LoVo (cell line): Measurements from ENCODE around the gene IFI27L2.

Experiments
- DNase-seq: peaks from one replicate; pipeline ENCODE4 v3.0.0-alpha.2; 2016; ENCODE audit warnings: low spot score

The IFI27L2 gene

DNA sequence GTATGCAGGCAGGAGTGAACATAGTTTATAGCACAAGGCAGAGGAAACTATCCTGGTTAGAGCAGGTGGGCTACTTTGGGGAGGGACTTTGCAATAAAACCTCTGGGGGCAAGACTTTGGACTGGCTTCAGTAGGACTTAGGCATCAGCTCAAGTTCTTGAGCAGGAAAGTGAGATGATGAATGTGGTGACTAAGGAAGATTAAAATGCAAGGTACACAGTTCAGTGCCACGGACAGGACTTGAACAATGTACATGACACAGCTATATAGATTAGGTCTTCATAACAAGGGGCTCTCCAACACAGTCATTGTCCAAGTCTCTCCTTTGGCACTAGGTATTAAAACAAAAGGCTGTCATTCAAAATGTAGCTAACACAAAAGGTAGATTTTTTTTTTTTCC lies 23.3 kb upstream of the IFI27L2 start:
- DNase-seq: no peak

DNA sequence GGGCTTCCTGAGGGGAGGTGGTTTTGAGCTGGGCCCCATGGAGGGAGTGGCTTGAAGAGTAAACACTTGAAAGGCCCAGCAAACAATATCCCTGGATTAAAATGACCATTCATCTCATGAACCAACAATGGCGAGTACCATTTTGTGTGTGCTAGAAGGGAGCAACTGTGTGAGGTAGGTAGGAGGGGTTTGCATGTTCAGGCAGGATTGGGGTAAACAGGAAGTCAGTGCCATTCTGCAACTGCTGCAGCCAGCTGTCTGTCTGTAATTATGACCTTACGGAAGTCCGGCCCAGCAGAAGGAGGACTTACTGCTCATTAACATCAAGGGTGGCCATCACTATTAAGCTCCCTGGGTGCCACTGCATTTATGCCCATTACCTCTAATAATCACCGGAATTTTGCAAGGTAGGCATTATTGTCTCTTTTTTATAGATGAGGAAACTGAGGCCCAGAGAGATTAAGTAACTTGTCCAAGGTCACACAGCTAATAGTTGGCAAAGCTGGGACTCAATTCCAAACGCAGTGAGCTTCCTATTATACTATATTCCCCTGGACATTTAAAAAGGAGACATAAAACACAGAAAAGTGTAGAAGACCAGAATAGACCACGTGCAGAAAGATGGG lies 16.6 kb upstream of the IFI27L2 start:
- DNase-seq: no peak

DNA sequence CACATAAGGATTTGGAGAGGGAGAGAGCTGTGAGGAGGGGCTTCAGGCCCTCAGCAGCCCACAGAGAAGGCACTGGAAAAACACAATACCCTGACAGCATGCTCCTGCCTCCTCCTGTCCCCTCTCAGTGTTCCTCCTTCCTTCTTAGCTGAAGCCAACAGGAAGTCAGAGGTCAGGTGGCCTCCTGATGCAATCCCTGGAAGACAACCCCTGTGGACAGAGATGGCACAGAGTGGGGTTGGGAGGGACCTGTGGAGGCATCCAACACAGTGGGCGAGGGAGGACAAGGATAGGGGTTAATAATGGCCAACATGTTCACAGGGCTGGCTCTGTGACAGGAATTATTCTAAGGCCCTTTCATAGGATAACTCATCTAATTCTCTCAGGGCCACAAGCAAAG lies 15.4 kb upstream of the IFI27L2 start:
- DNase-seq: no peak

DNA sequence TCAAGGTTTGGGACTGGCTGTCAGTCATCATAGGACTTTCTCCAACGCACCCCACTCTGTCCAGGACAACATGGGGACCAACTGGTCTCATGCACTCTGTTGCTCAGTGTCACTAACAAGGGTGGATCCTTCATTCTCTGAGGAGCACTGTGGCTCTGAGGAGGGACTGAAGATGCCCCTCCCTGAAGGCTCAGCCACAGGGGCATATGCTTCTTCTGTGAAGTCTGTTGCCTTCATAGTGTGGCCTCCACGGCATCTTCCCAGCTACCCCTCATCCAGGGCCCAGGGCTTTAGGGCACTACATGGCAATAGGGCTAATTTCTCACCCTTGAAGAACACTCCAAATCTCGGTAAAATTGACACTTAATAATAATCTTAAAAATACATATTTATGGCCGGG lies 14.3 kb upstream of the IFI27L2 start:
- no peak for DNase-seq

DNA sequence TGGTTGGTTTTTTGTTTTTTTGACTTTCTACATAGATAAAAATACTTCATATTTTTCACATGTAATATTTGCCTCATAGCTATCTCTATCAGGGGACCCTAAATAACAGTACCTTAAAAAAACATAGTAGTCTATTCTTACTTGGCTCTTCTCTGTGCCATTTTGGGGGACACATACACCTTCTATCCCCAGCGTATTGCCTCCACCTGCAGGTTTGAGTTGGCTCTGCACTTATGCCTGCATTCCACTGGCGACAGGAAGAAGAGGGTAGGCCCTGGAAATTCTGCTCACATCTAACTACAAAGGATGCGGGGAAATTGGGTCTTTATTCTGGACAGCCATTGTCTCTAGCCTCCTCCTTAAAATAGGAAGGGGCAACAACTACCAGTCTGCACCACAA lies 13.8 kb upstream of the IFI27L2 start:
- no peak for DNase-seq

DNA sequence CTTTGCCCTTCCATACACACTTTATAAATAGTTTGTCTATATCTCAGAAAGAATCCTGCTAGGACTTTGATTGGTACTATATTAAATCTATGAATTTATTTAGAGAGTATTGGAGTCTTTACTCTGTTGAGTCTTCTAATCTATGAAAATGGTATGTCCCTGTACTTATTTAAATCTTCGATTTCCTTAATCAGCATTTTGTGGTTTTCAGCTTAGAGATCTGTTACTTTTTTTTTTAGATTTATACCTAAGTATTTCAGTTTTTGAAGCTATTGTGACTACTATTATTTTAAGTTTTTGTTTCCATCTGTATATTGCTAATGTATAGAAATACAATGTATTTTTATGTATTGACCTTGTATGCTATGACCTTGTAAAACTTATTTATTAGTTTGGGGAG lies 13.4 kb upstream of the IFI27L2 start:
- DNase-seq: no peak

DNA sequence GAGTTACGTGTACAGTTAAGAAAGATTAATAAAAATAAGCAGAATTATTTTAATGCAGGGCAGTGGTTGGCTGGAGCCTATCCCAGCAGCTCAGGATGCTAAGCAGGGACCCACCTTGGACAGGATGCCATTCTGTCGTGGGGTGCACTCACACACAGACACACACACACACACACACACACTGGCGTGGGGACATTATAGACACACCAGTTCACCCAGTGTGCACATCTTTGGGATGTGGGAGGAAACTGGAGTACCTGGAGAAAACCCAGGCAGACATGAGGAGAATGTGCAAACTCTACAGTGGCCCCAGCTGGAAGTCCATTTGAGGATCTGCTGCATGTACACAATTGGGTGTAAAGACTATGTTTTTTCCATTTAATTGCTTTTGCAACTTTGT lies 12.8 kb upstream of the IFI27L2 start:
- no peak for DNase-seq

DNA sequence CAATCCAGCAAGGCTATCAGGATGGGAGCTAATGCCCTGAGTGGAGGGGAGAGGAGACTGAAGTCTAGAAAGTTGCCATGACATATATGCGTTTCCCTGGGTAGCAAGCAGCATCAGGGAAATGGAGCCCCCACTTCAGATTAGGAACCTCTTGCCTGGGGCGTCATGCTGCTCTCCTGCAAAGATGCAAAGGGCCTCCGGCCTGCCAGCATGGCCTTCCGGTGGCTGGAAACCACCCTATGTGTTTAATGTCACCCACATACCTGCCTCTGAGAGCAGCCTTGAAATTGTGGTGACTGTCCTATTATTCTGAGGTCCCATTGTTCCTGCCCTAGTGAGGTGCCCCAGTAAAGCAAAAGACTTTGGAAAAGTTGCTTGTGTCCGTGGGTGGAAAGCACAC lies 10.0 kb upstream of the IFI27L2 start:
- no peak for DNase-seq

DNA sequence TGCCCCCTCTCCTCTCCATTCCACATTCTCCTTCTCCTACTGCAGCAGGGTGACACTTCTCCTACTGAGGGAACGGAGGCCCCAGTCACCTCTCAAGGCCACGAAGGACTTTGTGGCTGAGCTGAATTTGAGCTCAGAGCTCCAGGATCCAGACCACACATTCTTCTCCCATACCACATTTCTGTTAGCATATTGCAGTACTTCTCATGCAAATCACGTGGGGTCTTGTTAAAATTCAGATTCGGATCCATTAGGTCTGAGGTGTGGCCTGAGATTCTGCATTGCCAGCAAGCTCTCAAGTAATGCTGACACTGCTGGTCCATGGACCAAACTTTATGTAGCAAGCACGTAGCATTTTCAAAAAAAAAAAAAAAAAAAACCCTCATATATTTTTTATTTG lies 9.6 kb upstream of the IFI27L2 start:
- no peak for DNase-seq

DNA sequence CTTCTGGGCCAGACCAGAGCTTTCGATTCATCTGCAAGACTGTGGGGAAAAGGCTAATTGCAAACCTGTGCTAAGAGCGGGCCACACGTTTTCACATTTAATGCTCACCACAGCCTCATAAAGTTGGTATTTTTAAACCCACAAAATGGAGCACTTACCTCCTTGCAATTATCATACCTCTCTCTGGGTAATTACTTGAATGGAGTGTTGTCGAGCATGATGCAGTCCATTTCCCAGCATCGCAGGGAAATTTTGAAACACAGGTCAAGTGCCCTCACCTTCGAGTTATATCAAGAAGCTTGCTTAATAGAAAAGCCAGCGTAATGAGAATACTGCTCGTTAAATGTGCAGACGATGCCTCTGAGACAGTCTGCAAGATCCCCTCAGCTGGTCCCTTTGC lies 8.8 kb upstream of the IFI27L2 start:
- DNase-seq: no peak

DNA sequence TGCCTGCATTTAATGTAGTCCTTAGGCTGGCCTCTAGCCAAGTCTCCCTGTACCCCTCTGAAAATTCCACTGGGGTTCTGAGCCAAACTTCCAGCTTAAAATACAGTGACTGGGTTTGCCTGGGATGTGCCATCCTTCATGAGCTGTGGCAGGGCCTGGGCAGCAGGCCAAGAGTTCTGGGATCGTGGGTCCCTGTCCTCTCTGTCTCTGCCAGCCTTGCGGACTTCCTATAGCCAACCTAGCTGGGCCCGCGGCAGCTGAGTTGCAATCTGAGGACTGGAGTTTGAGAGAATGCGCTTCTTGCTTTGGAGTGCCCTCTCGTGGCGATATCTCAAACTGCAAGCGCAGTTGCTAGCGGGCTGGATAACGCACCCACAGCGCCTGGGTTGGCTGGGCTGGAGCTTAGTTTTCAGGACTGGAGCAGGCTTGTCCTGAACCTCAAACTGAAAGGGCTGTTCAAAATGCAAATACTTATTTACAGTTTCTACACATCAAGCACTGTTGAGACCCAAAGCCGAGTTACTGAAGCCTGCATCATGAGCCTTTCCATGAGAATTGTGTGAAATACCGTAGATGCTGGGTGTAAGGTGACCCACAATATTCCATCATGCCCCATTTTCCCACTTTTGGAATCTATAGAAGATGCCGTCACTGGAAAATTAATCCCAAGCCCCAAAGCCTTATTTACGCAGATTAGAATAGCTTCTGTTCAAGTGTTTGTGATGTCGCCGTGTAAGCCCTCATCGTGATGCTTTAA lies 7.3 kb upstream of the IFI27L2 start:
- peak; percentile 76 for DNase-seq

DNA sequence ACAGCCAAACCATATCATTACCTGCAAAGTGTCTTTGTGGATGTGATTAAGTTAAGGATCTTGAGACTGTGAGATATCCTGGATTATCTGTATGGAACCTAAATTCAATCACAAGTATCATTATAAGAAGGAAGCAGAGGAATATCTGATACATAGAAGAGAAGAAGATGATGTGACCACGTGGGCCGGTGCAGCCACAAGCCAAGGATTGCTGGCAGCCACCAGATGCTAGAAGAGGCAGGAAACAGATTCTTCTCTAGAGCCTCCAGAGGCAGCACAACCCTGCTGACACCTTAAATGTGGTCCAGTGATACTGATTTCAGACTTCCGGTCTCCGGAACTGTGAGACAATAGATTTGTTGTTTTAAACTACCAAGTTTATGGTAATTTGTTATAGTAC lies 6.1 kb upstream of the IFI27L2 start:
- no peak for DNase-seq

DNA sequence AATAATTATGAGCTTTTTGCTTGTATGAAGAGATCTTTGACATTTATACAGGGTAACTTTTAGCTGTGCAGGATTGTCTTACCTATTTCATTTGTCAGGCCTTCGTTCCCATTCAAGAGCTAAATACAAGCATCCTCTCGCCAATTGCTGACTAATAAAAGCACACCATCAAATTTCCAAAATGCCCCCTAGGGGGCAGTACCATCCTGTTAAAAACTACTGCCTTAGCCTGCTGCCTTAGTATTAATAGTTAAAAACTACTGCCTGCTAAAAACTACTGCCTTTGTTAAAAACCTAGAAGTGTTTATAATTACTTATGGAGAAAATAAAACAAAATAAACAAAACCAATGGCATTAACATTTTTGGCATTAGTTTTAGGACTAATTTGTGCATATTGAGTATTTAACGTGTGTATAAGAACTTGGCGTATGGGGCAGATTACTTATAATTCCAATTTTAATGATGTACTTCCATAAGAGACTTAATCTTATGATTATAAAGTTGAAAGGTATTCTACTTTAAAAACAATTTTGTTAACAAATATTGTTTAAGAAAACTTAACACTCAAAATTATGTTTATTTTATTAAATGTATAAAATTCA lies 3.0 kb upstream of the IFI27L2 start:
- peak; percentile 60 for DNase-seq

DNA sequence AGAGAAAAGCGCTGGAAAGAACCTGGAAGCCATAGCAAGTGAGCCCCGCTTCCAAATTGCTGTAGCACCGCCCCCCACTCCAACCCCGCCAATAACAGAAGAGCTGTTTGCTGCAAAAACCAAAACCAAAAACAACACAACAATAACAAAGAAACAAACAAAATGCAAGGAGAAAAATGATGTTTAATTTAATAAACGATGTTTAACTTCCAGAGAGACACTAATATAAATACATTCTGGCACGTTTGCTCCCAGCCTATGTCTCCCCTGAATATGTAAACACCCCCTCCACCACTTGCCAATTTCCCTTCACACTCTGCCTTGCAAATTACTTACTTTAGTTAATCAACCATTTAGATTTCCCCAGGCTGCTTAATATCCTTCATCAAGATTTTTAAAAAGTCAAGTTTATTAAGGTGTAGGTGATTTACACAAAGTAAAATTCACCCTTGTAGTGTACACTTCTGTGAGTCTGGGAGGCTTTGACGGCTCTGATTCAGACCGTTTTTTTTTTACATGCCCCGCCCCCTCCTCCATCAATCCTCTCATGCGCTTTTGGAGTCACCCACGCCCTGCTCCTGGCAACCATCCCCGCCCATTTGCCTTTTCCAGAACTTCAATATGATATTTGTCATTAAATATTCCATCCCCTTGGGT lies 482 bp upstream of the IFI27L2 start:
- peak; percentile 27 for DNase-seq

DNA sequence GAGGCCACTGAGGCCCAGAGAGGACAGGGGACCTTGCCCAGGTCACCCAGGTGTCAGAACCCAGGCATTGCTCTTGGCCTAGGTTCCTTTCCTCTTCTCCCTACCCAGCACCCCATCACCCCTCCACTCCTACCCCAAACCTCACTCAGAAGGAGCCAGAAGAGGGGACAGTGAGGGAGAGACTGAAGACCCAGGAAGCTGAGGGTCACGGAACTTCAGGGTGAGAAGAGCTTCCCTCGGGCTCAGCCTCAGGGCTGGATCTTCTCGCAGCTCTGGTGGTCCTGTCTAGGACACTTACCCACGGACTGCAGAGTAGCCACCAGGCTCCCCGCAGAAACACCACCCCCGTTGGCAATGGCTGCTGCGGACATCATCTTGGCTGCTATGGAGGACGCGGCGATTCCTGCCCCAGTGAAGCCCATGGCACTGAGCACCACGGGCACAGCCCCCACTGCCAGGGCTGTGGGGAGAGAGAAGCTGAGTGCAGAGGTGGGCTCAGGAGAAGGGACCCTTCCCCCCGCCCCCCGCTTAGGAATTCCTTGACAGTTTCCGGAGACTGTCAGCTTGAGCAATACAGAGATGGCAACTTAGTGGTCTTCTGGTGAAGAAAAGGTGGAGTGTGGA lies 1.1 kb downstream of the IFI27L2 start:
- DNase-seq: no peak

DNA sequence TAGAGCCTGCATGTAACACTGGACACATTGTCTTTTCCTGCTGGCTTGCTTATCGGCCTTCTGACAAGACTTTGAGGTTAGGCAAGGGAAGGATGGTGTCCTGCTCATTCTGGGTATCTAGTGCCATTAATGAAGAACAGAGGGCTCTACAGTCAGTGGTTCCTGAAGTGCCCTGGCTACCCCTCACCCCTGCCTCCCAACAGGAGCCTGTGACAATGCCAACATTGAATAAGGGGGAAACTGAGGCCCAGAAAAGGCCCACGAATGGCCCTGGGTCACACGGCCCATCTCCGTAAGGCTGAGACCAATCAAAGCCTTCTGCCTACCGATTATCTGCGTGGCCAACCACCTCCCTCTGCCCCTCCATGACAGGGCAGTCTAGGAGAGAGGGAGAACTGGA lies 2.1 kb downstream of the IFI27L2 start:
- DNase-seq: no peak

DNA sequence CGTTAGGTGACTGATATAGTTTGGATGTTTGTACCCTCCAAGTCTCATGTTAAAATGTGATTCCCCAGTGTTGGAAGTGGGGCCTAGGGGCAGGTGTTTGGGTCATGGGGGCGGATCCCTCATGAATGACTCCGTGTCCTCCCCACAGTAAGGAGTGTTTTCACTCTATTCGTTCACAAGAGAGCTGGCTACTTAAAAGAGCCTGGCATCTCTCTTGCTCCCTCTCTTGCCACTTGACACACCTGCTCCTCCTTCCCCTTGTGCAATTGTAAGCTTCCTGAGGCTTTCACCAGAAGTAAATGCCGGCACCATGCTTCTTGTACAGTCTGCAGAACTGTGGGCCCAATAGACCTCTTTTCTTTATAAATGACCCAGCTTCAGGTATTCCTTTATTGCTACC lies 2.6 kb downstream of the IFI27L2 start:
- no peak for DNase-seq

DNA sequence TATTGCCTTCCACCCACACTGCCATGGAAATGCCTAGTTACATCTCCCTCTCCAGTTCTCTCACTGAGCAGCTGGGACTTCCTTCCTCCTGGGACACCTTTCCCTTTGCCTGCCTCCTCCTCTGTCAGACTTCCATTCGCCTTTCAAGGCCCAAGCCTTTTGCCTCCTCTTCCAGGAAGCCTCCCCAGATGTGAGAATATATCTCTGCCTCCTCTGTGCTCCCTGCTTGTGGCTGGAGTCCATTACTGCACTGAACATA lies 3.1 kb downstream of the IFI27L2 start:
- DNase-seq: no peak

DNA sequence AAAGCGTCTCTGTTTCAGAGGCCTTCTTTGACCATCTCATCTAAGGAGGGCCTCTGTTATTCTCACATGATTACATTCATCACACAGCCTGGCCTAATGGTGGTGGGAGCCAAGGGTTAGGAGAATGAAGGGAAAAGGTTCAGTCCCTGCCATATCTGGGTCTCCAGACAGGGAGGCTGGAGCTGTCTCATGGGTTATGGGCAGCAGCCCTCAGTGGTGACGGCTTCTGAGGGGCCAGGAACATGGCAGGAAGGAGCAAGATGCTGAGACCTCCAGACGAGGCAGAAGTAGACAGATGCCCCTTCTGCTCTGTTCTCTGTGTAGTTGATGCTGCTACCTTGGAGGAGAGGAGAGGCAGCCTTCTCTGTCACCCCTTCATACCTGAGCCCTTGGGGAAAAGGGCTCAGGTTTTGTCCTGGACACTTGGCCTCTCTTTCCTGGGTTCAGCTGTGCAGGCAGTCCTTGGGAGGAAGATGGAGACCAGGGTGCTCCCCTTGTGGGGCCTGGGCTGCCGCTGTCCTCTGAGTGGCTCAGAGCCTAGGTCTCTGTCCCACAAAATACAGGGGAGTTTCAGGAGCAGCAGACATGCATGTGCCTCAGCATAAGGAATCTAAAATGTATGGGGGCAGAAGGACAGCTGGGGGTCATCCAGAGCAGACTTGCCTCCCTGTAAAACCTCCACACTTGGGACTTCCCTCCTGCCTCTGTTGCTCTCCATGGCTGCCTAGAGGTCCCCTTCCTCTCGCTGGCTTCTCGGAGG lies 3.6 kb downstream of the IFI27L2 start:
- DNase-seq: no peak

DNA sequence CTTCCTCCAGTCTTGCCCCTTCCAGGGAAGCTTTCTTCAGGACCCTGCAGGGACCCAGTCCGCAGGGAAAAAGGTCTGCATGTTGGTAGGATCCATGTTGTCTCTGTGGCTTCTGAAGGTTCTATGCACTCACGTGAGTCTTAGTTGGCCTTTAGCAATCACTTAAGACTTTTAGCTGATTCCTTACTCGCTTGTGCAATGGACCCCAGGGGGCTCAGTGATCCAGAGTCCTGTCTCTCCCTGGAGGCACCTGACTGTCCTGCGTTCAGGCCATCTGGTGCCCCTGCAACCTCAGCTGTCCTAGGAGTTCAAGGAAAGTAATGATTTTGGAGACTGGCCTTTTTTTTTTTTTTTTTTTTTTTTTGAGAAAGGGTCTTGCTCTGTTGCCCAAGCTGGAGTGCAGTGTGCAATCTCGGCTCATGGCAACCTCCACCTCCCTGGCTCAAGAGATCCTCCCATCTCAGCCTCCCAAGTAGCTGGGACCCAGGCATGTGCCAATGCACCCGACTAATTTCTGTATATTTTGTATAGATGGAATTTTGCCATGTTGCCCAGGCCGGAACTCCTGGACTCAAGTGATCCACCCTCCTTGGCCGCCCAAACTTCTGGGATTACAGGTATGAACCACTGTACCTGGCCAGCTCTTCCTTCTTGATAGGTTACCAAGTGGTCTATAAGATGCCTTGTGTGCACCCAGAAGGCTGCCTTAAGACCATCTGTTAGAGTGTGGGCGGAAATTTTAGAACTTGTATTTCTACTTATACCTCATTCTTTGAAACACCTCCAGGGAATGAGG lies 4.6 kb downstream of the IFI27L2 start:
- DNase-seq: no peak

DNA sequence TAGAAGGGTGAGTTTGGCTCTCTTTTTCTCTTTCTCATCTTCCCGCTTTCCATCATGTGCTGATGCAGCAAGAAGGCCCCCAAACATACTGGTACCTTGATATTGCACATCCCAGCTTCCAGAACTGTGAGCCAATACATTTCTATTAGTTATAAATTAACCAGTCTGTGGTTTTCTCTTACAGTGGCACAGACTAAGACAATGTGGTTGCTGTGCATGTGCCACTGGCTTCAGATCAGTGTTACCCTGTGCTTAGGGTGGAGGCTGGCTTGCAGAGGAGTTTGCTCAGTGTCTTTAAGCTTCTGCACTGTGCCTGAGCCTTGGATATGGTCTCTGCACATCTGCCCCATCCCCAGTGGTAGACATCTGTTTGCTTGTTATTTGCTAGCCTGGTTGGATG lies 5.5 kb downstream of the IFI27L2 start:
- DNase-seq: no peak
